Amniotic stem cell (primary cell): Measurements from ENCODE around the gene DCAF8L2.
"Not testable (repeated sequence)": the region's sequence is repeated elsewhere in the genome, so short reads cannot be mapped to it uniquely, and the experiment has no call there.

Experiments used
- DNase-seq: peaks from one replicate; lab custom pipeline; 2025; lab: John Stamatoyannopoulos, UW

DCAF8L2 gene

GRCh38 chrX:27590044-27590443 is at the start of gene DCAF8L2:
Gene DCAF8L2 (plus strand): TSS chrX:27590344. CDS start chrX:27746896, 156,552 bp downstream.
- DNase-seq, result no peak

- not testable (repeated sequence) for DNase-seq
Measured at GRCh38 chrX:27541161-27541560, 49.0 kb upstream of the DCAF8L2 start.

- no peak for DNase-seq
Measured at GRCh38 chrX:27548624-27549023, 41.5 kb upstream of the DCAF8L2 start.

GRCh38 chrX:27549688-27550087 is 40.5 kb upstream of the DCAF8L2 start:
- no peak for DNase-seq

GRCh38 chrX:27555514-27555913 is 34.6 kb upstream of the DCAF8L2 start:
- DNase-seq, result no peak

GRCh38 chrX:27565992-27566391 is 24.2 kb upstream of the DCAF8L2 start:
- DNase-seq, result no peak

GRCh38 chrX:27571164-27571563 is 19.0 kb upstream of the DCAF8L2 start:
- DNase-seq, result no peak

GRCh38 chrX:27575565-27575964 is 14.6 kb upstream of the DCAF8L2 start:
- no peak for DNase-seq

GRCh38 chrX:27583976-27584375 is 6.2 kb upstream of the DCAF8L2 start:
- no peak for DNase-seq

- no peak for DNase-seq
Measured at GRCh38 chrX:27591938-27592337, 1.8 kb downstream of the DCAF8L2 start.

- DNase-seq, result no peak
Measured at GRCh38 chrX:27597508-27597907, 7.4 kb downstream of the DCAF8L2 start.

GRCh38 chrX:27598312-27598711 is 8.2 kb downstream of the DCAF8L2 start:
- no peak for DNase-seq

- no peak for DNase-seq
Measured at GRCh38 chrX:27599928-27600327, 9.8 kb downstream of the DCAF8L2 start.

GRCh38 chrX:27600686-27601085 is 10.5 kb downstream of the DCAF8L2 start:
- DNase-seq, result no peak

- no peak for DNase-seq
Measured at GRCh38 chrX:27608671-27609070, 18.5 kb downstream of the DCAF8L2 start.

GRCh38 chrX:27619459-27619858 is 29.3 kb downstream of the DCAF8L2 start:
- no peak for DNase-seq

- no peak for DNase-seq
Measured at GRCh38 chrX:27619975-27620374, 29.8 kb downstream of the DCAF8L2 start.

- no peak for DNase-seq
Measured at GRCh38 chrX:27622883-27623282, 32.7 kb downstream of the DCAF8L2 start.

- no peak for DNase-seq
Measured at GRCh38 chrX:27626066-27626465, 35.9 kb downstream of the DCAF8L2 start.

- DNase-seq, result no peak
Measured at GRCh38 chrX:27633328-27633727, 43.2 kb downstream of the DCAF8L2 start.

GRCh38 chrX:27656581-27656980 is 66.4 kb downstream of the DCAF8L2 start:
- no peak for DNase-seq

GRCh38 chrX:27660878-27661277 is 70.7 kb downstream of the DCAF8L2 start:
- DNase-seq, result no peak

- DNase-seq, result no peak
Measured at GRCh38 chrX:27671234-27671633, 81.1 kb downstream of the DCAF8L2 start.

GRCh38 chrX:27674491-27674890 is 84.3 kb downstream of the DCAF8L2 start:
- no peak for DNase-seq

- no peak for DNase-seq
Measured at GRCh38 chrX:27675493-27675892, 85.3 kb downstream of the DCAF8L2 start.
